Activated T-cell treated with anti-CD3 and anti-CD28 coated beads for 48 hours (primary cell): ENCODE measurements around the gene HAPSTR1.
"Not testable (repeated sequence)": the region's sequence is repeated elsewhere in the genome, so short reads cannot be mapped to it uniquely, and the experiment has no call there.

Source experiments
- DNase-seq: peaks from one replicate; pipeline ENCODE4 v3.0.0-alpha.2; 2020; ENCODE audit warnings: low read depth

The HAPSTR1 gene, protein sequence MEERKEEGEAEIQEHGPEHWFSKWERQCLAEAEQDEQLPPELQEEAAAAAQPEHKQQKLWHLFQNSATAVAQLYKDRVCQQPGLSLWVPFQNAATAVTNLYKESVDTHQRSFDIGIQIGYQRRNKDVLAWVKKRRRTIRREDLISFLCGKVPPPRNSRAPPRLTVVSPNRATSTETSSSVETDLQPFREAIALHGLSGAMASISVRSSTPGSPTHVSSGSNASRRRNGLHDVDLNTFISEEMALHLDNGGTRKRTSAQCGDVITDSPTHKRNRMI

DNA sequence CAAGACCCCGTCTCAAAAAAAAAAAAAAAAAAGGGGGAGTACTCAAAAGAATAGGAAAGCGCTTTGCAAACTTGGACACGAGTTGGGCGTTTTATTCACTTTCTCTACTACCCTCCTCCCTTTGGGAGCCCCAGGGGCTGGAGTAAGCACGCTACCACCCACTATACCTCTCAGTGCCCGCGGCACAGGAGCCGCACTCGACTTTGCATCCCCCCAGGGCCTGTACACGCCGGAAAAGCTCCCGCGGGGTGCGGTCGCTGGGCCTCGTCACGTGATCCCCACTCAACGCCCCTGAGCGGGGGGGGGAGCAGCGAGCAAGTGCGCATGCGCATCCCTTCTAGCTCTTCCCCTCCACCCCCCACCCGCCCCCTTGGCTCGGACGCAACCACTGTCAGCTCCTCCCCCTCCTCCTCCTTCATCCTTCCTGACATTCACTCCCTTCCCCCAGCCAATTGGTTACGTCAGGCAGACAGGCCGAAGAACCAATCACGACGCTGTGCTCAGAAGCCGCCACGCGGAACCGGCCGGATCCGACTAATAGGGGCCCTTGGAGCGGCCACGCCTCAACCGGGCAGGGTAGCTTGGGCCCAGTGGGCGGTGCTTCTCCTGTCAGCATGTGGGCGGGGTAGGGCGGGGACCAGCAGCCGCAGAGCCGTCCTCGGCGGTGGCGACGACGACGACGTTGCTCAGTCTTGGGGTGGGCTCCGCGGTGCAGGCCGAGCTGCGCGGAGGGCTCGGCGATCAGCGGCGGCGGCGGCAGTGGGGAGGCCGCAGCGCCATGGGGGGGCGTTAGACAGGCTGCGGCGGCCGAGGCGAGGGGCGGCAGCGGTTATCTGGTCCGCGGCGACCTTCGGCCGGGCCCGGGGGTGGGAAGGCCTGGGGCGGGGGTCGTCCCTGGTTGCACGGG, at the start of gene HAPSTR1:
Gene HAPSTR1, plus strand, starts transcription at position 685 of the 907 bp plus-strand sequence. CDS start 401 bp downstream, outside the sequence.
- peak; percentile 98 for DNase-seq

DNA sequence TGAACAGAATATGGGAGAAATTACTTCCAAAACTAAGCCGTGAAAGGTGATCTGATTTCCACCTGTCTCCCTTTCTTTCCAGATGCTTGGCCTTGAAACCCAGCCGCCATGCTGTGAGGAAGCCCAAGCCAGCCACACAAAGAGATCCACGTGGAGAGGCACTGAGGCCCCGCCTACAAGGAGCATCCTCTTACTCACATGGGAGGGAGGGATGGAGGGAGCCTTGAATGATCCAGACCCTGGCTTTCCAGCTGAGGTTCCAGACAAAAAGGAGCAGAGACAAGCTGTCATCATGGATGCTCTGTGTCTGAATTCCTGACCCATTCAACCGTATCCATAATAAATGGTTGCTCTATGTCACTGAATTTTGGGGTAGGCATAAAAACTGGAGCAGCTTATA, 48.9 kb upstream of the HAPSTR1 start:
- no peak for DNase-seq

GRCh38 chr16:9042964-9043680, 48.3 kb upstream of the HAPSTR1 start:
- DNase-seq = no peak

DNA sequence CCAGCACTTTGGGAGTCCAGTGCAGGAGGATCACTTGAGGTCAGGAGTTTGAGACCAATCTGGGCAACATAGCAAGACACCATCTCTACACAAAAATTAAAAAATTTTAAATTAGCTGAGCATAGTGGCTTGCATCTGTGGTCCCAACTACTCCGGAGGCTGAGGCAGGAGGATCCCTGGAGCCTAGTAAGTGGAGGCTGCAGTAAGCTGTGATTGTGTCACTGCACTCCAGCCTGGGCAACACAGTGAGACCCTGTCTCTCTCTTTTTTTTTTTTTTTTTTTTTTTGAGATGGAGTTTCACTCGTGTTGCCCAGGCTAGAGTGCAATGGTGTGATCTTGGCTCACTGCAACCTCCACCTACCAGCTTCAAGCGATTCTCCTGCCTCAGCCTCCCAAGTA, 45.9 kb upstream of the HAPSTR1 start:
- not testable (repeated sequence) for DNase-seq

GRCh38 chr16:9046667-9047055, 44.8 kb upstream of the HAPSTR1 start:
- DNase-seq = no peak

DNA sequence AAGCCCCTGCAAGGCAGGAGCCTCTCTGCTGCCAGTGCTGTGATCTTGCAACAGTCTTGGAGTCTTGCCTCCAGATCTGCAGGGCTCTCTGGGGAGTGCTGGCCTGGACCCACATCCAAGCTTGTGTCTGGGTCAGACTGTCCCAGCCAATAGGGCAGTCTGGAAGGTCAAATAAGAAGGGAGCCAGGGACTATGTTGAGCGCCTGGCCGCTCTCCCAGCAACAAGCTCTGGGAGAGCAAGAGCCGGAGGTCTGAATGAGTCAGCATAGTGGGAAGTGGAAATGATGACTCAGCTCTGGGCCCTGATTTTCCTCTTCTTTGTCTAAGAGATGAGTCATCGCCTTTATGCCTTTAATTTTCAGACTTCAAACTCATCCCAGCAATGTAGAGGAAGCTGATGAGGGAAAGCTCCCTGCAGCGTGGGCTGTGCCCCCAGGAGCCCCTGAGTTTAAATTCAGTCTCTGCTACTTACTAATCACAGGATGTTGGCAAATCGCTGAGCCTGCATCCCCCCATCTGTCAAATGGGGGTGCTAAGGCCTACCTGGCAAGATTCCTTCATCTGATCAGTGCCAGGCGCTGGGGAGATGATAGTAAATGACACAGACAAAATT, 43.6 kb upstream of the HAPSTR1 start:
- DNase-seq = peak; percentile 52

GRCh38 chr16:9048302-9048700, 43.1 kb upstream of the HAPSTR1 start:
- DNase-seq = no peak

DNA sequence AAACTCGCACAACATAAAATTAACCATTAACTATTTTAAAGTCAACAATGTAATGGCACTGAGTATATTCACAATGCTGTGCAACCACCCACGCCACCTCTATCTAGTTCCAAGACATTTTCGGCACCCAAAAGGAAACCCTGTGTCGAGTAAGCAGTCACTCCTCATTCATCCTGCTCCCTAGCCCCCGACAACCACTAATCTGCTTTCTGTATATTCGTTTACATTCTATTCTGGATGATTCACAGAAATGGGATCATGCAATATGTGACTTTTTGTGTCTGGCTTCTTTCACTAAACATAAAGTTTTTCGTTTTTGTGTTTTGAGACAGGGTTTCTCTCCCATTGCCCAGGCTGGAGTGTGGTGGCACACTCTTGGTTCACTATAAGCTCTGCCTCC, 42.2 kb upstream of the HAPSTR1 start:
- no peak for DNase-seq

GRCh38 chr16:9050102-9050830, 41.2 kb upstream of the HAPSTR1 start:
- peak; percentile 27 for DNase-seq

- DNase-seq = no peak
Measured at GRCh38 chr16:9053006-9053601, 38.3 kb upstream of the HAPSTR1 start.

GRCh38 chr16:9054460-9054859, 37.0 kb upstream of the HAPSTR1 start:
- no peak for DNase-seq

GRCh38 chr16:9055115-9055514, 36.3 kb upstream of the HAPSTR1 start:
- DNase-seq = no peak

GRCh38 chr16:9055661-9056060, 35.8 kb upstream of the HAPSTR1 start:
- no peak for DNase-seq

DNA sequence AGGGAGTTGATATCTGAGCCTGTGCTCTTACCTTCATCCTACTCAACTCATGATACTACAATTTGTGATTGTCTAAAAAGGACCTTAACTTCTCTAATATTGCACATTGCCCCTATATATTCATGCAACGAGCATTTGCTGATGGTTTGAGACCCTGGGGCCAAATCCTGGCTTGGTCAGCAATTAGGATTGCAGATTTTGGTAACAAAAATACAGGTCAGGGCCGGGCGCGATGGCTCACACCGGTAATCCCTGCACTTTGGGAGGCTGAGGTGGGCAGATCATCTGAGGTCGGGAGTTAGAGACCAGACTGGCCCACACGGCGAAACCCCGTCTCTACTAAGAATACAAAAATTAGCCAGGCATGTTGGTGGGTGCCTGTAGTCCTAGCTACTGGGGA, 35.4 kb upstream of the HAPSTR1 start:
- no peak for DNase-seq

DNA sequence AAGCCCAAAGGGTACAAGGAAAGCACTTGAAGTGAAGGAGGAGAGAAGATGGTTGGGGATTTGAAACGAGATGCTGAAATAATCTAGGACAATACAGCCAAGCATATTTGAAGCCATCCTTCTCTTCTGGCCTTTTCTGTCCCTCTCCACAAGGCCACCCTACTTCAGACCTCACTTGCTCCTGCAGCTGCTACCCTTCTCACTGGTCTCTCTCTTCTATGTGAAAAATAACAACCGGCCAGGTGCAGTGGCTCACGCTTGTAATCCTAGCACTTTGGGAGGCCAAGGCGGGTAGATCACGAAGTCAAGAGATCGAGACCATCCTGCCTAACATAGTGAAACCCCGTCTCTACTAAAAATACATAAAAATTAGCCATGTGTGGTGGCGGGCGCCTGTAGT, 33.2 kb upstream of the HAPSTR1 start:
- DNase-seq = no peak

GRCh38 chr16:9060225-9060624, 31.2 kb upstream of the HAPSTR1 start:
- no peak for DNase-seq

- no peak for DNase-seq
Measured at GRCh38 chr16:9061358-9061813, 30.1 kb upstream of the HAPSTR1 start.

- no peak for DNase-seq
Measured at GRCh38 chr16:9062301-9062700, 29.1 kb upstream of the HAPSTR1 start.

GRCh38 chr16:9065077-9065476, 26.4 kb upstream of the HAPSTR1 start:
- no peak for DNase-seq

DNA sequence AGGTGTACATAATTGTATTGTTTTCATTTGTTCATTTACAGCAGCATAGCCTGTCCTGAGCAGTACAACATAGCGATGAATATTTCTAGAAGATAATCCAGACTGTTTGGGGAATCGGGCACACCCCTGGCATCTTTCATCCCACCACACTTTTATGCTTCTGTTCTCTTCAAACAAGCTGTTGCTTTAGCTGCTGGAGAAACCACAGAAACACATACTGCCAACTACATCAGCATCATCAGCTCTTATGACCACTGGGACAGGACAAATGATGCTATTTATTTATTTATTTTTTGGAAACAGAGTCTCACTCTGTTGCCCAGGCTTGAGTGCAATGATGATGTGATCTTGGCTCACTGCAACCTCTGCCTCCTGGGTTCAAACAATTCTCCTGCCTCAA, 22.6 kb upstream of the HAPSTR1 start:
- no peak for DNase-seq

GRCh38 chr16:9070254-9070653, 21.2 kb upstream of the HAPSTR1 start:
- DNase-seq = no peak
